ENCODE results near the gene HEPACAM.
A peak's percentile ranks its signal among the peaks of the same experiment; 100 is the strongest.
"Not testable (repeated sequence)": the region's sequence is repeated elsewhere in the genome, so short reads cannot be mapped to it uniquely, and the experiment has no call there.

The HEPACAM gene

DNA sequence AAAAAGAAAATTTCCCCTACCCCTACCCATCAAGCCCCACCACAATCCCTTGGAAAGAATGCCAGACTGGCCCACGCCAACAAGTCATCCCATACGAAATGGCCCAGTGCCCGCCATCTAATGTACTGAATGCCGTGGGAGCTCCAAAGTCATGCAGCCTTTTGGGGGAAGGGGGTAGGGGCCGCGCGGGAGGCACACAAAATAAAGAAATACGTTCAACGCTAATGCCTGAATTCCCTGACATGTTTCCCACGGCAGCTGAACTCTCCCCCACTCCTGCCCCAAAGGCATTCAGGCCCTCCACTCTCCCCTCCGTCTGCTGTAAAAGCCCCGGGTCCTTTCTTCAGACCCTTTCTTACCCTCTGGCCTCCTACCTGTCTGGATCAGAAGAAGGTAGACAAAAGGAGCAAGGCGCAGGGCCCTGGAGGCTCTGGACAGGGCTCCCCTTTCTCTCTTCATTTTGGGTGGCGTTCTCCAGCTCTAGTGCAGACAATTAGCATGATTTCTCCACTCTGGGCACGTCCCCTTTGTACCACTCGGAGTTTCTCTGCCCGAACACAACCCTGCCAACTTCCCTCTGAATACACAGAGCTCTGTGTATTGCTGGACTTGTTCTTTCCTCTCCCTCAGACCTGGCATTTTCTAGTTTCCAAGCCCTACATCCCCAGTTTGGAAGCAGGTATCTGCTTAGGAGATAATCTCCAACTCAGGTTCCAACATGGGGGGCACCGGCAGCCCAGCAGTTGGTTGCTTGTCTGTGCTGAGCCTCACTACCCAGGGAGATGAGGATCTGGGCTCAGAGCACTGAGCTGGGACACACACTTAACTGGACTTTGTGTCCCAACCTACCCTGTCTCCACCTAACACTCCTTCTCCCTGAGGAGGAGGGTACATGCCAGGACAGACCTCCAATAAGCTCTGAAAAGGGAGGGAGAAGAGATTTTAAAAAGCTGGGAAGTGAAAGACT lies at the start of gene HEPACAM:
Gene HEPACAM, minus strand, starts transcription at position 500 of the 967 bp plus-strand sequence. Its CDS starts 41 bp downstream, at position 459.
- DNase-seq = no peak

DNA sequence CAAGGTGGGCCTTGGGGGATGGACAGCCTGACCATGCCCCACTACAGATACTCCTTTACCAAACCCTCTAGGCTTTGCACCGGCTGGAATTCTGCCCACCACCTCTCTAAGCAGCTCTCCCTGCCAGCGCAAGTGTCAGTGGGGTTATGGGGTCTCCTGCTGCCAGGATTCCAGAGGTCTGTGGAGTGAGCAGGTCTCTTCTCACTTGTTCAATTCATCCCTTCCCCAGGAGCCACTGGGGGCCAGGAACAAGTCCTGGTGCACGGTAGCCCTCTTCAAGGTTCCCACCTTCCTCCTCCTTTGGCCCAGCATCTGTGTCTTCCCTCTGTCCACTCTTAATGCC lies 48.6 kb upstream of the HEPACAM start:
- no peak for DNase-seq

GRCh38 chr11:124983674-124984511 lies 48.0 kb upstream of the HEPACAM start:
- DNase-seq = no peak

DNA sequence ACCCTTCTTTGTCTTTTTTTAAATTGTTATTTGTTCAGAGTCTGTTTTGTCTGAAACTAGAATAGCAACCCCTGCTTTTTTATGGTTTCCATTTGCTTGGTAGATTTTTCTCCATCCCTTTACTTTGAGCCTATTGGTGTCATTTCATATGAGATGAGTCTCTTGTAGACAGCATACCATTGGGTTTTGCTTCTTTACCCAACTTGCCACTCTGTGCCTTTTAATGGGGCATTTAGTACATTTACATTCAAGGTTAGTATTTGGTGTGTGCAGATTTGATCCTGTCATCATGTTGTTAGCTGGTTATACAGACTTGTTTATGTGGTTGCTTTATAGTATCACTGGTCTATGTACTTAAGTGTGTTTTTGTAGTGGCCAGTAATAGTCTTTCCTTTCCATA lies 46.2 kb upstream of the HEPACAM start:
- no peak for DNase-seq

- no peak for DNase-seq
Measured at GRCh38 chr11:124978316-124978715, 42.5 kb upstream of the HEPACAM start.

DNA sequence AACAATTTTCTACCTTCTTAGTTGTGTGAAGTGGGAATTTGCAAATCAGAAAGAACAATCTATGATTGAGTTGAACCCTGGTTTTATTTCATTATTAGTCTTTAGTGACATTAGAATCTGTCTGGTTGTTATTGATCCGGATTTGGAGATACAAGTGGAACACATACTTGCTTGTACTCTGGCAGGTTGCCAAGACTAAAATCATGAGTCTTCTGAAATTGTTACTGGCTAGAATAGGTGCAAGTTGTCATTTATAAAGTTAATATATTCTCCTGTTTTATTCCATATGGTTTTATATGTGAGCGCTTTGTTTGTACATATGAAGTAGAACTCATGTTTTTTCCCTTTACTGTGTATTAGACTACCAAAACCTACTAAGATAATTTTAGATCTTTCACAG lies 41.2 kb upstream of the HEPACAM start:
- DNase-seq = no peak

- DNase-seq = no peak
Measured at GRCh38 chr11:124976531-124976930, 40.7 kb upstream of the HEPACAM start.

DNA sequence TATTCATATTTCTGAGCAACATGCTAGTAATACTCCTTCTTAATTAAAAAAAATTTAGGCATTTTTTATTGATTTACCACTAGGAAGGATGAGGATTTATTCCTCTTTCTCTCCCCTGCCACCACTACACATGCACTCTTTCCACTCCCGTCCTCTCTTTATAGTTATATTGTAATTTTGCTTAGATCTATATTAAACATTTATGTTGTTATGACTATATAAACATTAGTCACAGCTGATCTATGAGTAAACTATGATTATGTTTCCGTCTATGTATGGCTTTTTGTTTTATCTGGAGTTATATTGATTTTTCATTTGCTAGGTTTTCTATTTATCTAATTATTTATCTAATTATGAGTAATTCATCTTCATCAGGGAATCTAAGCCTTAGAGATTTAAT lies 36.0 kb upstream of the HEPACAM start:
- no peak for DNase-seq

- DNase-seq = no peak
Measured at GRCh38 chr11:124970925-124971324, 35.1 kb upstream of the HEPACAM start.

GRCh38 chr11:124968197-124968596 lies 32.4 kb upstream of the HEPACAM start:
- not testable (repeated sequence) for DNase-seq

DNA sequence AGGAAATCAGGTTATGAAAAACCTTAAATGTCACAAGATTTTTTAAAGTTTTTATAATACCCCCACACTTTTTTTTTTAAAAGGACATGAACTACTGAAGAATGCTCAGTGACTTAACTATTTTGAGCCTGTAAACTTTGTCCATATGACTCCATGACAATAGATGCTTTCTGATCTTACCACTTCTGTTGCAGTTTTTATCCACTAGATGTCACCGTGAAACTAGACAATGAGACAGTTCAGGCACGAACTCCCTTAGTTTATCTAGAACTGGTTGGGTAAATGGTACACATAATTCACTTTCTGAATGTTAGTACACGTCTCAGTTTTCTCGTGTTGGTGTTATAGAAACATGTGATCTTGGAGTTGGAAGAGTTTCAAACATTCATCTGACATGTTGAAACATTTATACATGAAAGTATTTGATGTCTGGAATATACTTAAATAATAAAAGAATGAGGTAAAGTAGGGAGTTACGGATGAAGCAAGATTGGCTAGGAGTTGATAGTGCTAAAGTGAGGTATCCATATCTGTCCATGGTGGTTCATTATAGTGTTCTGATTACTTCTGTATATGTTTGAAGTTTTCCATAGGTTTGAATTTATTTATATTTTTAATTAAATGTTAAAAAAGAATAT lies 26.2 kb upstream of the HEPACAM start:
- no peak for DNase-seq

GRCh38 chr11:124955035-124955434 lies 19.2 kb upstream of the HEPACAM start:
- DNase-seq = no peak

- no peak for DNase-seq
Measured at GRCh38 chr11:124954590-124954955, 18.7 kb upstream of the HEPACAM start.

DNA sequence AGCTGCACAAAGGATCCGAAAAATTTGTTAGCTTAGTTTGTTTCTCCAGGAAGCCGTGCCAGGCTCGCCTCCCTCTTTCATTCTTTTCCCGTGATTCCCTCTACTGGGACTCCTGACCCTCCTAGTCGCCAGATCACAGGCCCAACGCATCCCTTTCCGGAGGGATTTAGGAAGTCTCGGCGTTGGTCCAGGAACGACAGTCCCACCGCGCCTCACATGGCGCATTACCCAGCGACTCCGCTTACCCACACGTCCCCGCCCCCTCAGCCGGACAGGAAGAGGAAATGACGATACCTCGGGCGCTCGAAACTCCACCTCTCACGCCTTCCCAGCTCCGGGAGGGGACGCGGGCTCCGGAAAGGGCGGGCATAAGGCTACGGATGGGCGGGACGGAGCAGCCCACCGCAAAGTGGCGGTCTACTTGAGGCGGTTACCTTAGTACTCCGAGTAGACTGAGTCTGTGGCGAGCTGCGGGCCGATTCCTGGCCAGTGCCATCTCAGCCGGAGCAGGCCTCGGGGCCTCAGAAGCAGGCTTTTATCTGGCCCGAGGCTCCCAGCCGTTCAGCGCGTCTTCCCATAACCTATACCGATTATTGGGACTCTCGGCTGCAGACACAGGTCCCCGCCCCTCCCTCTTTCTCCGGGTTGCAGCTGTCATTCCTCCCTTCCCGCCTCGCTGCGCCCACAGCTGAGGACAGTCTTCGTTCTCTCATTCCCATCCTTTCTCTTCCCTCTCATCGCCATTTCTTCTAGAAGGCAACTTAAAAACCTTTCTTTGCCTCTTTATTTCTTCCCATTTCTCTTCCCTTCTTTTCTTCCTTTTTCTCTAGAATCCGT lies 18.1 kb upstream of the HEPACAM start, which contains the start of gene CCDC15:
Gene CCDC15, plus strand, starts transcription at position 450 of the 837 bp plus-strand sequence. CDS start 531 bp downstream, outside the sequence.
- peak; percentile 91 for DNase-seq

DNA sequence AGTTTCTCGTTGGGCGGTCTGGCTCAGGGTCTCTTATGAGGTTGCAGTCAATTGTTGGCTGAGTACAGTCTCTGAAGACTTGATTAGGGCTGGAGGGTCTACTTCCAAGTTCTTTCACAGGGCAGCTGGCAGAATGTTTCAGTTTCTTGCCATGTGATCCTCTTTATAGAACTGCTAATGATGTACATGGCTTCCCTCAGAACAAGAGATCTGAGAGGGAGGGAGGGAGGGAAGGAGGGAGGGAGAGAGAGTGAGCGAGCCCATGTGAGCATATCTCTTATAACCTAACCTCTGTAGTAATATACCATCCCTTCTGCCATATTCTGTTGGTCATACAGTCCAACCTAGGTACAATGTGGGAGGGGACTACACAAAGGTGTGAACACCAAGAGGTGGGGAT lies 15.5 kb upstream of the HEPACAM start:
- no peak for DNase-seq

GRCh38 chr11:124950601-124951330 lies 14.9 kb upstream of the HEPACAM start:
- no peak for DNase-seq

DNA sequence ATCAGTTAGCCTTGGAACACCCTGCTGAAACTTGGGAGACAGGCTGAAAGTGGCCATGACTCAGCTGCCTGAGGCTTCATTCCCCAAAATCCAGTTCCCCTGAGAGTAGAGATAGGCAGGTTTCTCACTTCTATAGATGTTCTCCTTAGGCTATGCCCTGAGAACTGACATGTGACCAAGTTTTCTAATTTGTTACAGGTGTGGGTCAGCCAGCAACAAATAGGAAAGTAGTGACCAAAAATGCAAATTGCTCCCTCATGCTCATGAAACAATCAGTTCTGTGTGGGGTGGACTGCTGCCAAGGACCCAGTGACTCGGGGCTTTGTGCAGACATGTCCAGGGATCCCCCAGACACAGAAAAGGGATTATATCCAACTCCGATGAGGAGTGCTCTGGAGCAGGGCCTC lies 10.9 kb upstream of the HEPACAM start:
- no peak for DNase-seq

GRCh38 chr11:124945826-124946225 lies 10.0 kb upstream of the HEPACAM start:
- DNase-seq = no peak

GRCh38 chr11:124944565-124944964 lies 8.7 kb upstream of the HEPACAM start:
- no peak for DNase-seq

GRCh38 chr11:124943741-124944140 lies 7.9 kb upstream of the HEPACAM start:
- DNase-seq = no peak

DNA sequence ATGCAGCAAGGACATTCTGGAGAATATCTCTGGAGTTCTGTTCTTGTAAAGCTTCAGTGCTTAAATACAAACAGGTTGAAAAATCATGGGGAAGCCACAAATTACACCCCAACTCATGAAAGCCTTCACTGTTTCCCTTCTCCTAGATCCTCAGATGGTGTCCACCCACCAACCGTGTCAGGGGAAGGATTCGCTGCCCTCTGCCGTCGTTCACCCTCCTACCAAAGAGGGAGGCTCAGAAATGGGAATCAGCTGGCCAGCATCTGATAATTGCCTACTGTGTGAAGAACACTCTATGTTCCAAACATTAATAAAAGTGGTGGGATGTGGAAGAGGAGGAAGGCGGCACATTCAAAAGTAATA lies 7.4 kb upstream of the HEPACAM start:
- DNase-seq = no peak

Data from NCI-H187 (cell line).